Heart left ventricle (tissue), 16 donors: ENCODE measurements around the gene CSTF3. TPM values are rescaled to one million over a fixed set of nuclear protein-coding genes. Genes with fewer than 3 reads are reported as not detected.
"Not testable (repeated sequence)": the region's sequence is repeated elsewhere in the genome, so short reads cannot be mapped to it uniquely, and the experiment has no call there.

Experiments used
- ATAC-seq, 4 donors: fragments of 200-7000 bp; cut with Tn5 transposase; one replicate each; pipeline ENCODE4 v1.9.1; 2020 to 2022; ENCODE audit warnings: moderate library complexity in 4 of 4, mild to moderate bottlenecking in 3 of 4, moderate number of reproducible peaks in 1 of 4
- DNase-seq, 5 donors: peaks; one replicate each; pipeline ENCODE4 v3.0.0-alpha.2; 2020
- H3K27ac ChIP-seq, 12 donors: fragments of 200-600 bp; sonication (generic) in 4 of 12; one replicate each; pipeline versions ENCODE4 v1.5.0 to v1.8.0; 2016 to 2022; ENCODE audit warnings: mild to moderate bottlenecking in 2 of 12
- H3K27me3 ChIP-seq, 9 donors: fragments of 200-600 bp; sonication (generic) in 2 of 9; one replicate each; pipeline versions ENCODE4 v1.5.1 to v1.8.0; 2016 to 2022; ENCODE audit warnings: mild to moderate bottlenecking in 3 of 9
- H3K36me3 ChIP-seq, 9 donors: fragments of 200-600 bp; sonication (generic) in 2 of 9; one replicate each; pipeline versions ENCODE4 v1.5.0 to v1.8.0; 2018 to 2022; ENCODE audit warnings: mild to moderate bottlenecking in 2 of 9
- H3K4me1 ChIP-seq, 12 donors: fragments of 200-600 bp; sonication (generic) in 4 of 12; one replicate each; pipeline versions ENCODE4 v1.5.0 to v1.8.0; 2016 to 2022; ENCODE audit warnings: mild to moderate bottlenecking in 3 of 12
- H3K4me3 ChIP-seq, 12 donors: fragments of 200-600 bp; sonication (generic) in 4 of 12; one replicate each; pipeline versions ENCODE4 v1.5.0 to v1.8.0; 2017 to 2022; ENCODE audit warnings: mild to moderate bottlenecking in 9 of 12, moderate library complexity in 4 of 12
- H3K9me3 ChIP-seq, 12 donors: fragments of 200-600 bp; sonication (generic) in 4 of 12; one replicate each; pipeline versions ENCODE4 v1.5.0 to v1.8.0; 2016 to 2022; ENCODE audit warnings: mild to moderate bottlenecking in 1 of 12
- POLR2A ChIP-seq, 2 donors: fragments of 450-650 bp; IDR thresholded peaks; one replicate each; pipeline ENCODE4 v1.6.1; 2017; ENCODE audit warnings: antibody characterized with exemption in 2 of 2, mild to moderate bottlenecking in 2 of 2, moderate library complexity in 2 of 2
- WGBS, 4 donors: extraction: QIAGEN DNeasy Blood & Tissue Kit in 2 of 4; methylation state at CpG; one replicate each; pipeline versions ENCODE4 v1.1.5 to v1.1.7; 2013 to 2018; 5-methylcytosine and 5-hydroxymethylcytosine counted together
- intact Hi-C, 10 donors: fragments of 100-400 bp; cut with DNase I; formaldehyde crosslinking; loops; one replicate each; pipeline versions ENCODE4 v1.11.1 to v1.14.2; 2022
- polyA plus RNA-seq, 2 donors: library from polyadenylated mRNA; stranded (reverse); fragments of 200-250 nt; gene quantifications; one replicate each; pipeline ENCODE4 v1.2.3, GENCODE V29; 2013
- total RNA-seq, 9 donors: library from RNA; depleted of rRNA in 2 of 9; stranded (reverse); fragments of >200 nt in 2 of 9; fragmentation: NEBNext Ultra II Directional in 3 of 9; extraction: Animal tissue kit (Norgen Biotek cat#: 25700) in 3 of 9; gene quantifications; one replicate each; pipeline versions ENCODE4 v1.1.0 to v1.2.4, GENCODE V29; 2016 to 2023
- TF ChIP-seq, protein P1 (sequence below), 12 donors: fragments of 200-600 bp; sonication (generic) in 4 of 12; IDR thresholded peaks; one replicate each; pipeline versions ENCODE4 v1.5.0 to v1.8.0; 2018 to 2022; ENCODE audit warnings: antibody characterized with exemption in 12 of 12, mild to moderate bottlenecking in 5 of 12
- donor health status: ischemic (EF 13 %, LVEDD 7.1; RV severe dilation, severe dysfunction).
- donor health status: healthy with polysubstance abuse.
- donor health status: DM: no; HTN: yes; CAD: no.
- donor health status: DM: no; HTN: no; CAD: no.
- donor health status: ischemic (EF 25% LVEDD 6.9; RV normal size, moderate dysfunction).
- donor health status: ischemic (EF 25% LVEDD 5.7; RV mildly dilated, moderate dysfunction).
- donor health status: healthy.
- donor health status: DM: yes; HTN: yes; CAD: no.
- donor health status: ischemic (EF 35%, LVEDD 5.7; RV mildly dilated, moderate dysfunction).
- donor health status: nonischemic (EF 11% LVEDD 7.7; RV severe dilation, severe dysfunction).
- donor health status: DM: yes; HTN: yes; CAD: no.
- donor health status: PGD.
- donor health status: ischemic (EF 29% LVEDD 5.4; RV normal size, mild dysfunction).
- donor health status: nonischemic (EF 23%, LVEDD 6.1; RV moderate dilation, normal function).

The CSTF3 gene
- total and polyA plus RNA-seq, 11 donors: 5.9 to 23.6 (median 13.2) TPM

- Histone ChIP-seq H3K27me3 (no peaks in the 10 kb centered on the region), H3K36me3 (peaks cover 0 to 85% (median 74%) of the 10 kb centered on the region in 9 donors), H3K4me3 (no peak overlapping the region), H3K27ac (peak overlapping the region in 1 of 12 donors; percentile 1), H3K9me3 (no peaks in the 10 kb centered on the region), H3K4me1 (peaks cover 0 to 19% (median 2%) of the 10 kb centered on the region in 12 donors)
- ATAC-seq (no peak), DNase-seq (no peak)
- 93 to 95% (median 94%) methylated on average over 5 of the region's 5 CpGs for WGBS, 4 donors
- intact Hi-C loops: loop anchor here in 5 of 10 donors (5.0 to 10.0 kb wide), 5 partner anchors 92 to 255 kb away; no protein-coding TSS in a partner anchor
- TF ChIP-seq POLR2A (IDR thresholded peaks at IDR 0.05): no peak
- TF ChIP-seq, protein P1, sequence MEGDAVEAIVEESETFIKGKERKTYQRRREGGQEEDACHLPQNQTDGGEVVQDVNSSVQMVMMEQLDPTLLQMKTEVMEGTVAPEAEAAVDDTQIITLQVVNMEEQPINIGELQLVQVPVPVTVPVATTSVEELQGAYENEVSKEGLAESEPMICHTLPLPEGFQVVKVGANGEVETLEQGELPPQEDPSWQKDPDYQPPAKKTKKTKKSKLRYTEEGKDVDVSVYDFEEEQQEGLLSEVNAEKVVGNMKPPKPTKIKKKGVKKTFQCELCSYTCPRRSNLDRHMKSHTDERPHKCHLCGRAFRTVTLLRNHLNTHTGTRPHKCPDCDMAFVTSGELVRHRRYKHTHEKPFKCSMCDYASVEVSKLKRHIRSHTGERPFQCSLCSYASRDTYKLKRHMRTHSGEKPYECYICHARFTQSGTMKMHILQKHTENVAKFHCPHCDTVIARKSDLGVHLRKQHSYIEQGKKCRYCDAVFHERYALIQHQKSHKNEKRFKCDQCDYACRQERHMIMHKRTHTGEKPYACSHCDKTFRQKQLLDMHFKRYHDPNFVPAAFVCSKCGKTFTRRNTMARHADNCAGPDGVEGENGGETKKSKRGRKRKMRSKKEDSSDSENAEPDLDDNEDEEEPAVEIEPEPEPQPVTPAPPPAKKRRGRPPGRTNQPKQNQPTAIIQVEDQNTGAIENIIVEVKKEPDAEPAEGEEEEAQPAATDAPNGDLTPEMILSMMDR (IDR thresholded peaks at IDR 0.05): no peak
Measured at GRCh38 chr11:33059331-33060007, 101.8 kb downstream of the CSTF3 start.

GRCh38 chr11:33057284-33057683, 104.0 kb downstream of the CSTF3 start:
- Histone ChIP-seq H3K27ac (no peak overlapping the region), H3K4me3 (no peak overlapping the region), H3K36me3 (peaks cover 0 to 85% (median 68%) of the 10 kb centered on the region in 9 donors), H3K9me3 (no peaks in the 10 kb centered on the region), H3K4me1 (no peaks in the 10 kb centered on the region), H3K27me3 (no peaks in the 10 kb centered on the region)
- ATAC-seq: no peak
- no peak for DNase-seq
- TF ChIP-seq, protein P1 (IDR thresholded peaks at IDR 0.05): no peak
- TF ChIP-seq POLR2A (IDR thresholded peaks at IDR 0.05): no peak
- 93 to 99% (median 96%) methylated on average over 1 of the region's 1 CpG for WGBS, 4 donors
- intact Hi-C loops: loop anchor here in 1 of 10 donors (5.0 kb wide), 1 partner anchor 90 kb away; no protein-coding TSS in a partner anchor

DNA sequence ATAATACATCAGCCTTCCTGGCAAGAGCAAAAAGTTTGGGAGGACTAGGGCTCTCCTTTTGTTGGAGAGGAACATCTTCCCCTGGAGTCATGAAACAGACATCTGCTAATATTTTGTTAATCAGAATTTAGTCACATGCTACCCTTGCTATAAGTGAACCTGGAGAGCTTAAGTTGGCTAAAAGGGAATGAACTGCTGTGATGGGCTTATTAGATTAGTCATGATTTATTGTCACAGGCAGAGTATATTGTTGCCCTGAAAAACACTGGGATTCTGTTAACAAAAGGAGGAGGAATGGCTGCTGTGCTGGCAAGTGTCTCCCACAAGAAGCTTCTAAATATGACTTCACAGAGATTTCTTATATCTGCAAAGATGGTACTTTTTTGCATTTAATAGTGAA, 105.9 kb downstream of the CSTF3 start:
- no peak for TF ChIP-seq POLR2A (IDR thresholded peaks at IDR 0.05)
- TF ChIP-seq, protein P1 (IDR thresholded peaks at IDR 0.05): no peak
- Histone ChIP-seq H3K9me3 (no peaks in the 10 kb centered on the region), H3K36me3 (peaks cover 0 to 70% (median 53%) of the 10 kb centered on the region in 9 donors), H3K4me3 (no peak overlapping the region), H3K4me1 (no peaks in the 10 kb centered on the region), H3K27me3 (no peaks in the 10 kb centered on the region), H3K27ac (no peak overlapping the region)
- intact Hi-C loops: loop anchor here in 1 of 10 donors (5.0 kb wide), 1 partner anchor 88 kb away; no protein-coding TSS in a partner anchor
- DNase-seq: no peak
- ATAC-seq: no peak

GRCh38 chr11:33052231-33052630, 109.0 kb downstream of the CSTF3 start:
- peak overlapping the region in 2 of 12 donors; percentile 17 to 81 for H3K27ac ChIP-seq
- intact Hi-C loops: no loop called here
- H3K4me1 ChIP-seq: peaks cover 0 to 15% (median 0%) of the 10 kb centered on the region in 12 donors
- ATAC-seq (no peak), DNase-seq (no peak)
- H3K4me3 ChIP-seq: no peak overlapping the region
- TF ChIP-seq POLR2A (IDR thresholded peaks at IDR 0.05): no peak
- TF ChIP-seq, protein P1 (IDR thresholded peaks at IDR 0.05): no peak
- no peaks in the 10 kb centered on the region for H3K27me3 ChIP-seq
- WGBS, 4 donors: 76 to 84% (median 80%) methylated on average over 2 of the region's 2 CpGs
- no peaks in the 10 kb centered on the region for H3K9me3 ChIP-seq
- H3K36me3 ChIP-seq: peaks cover 0 to 56% (median 21%) of the 10 kb centered on the region in 9 donors

- Histone ChIP-seq H3K4me1 (peaks cover 0 to 15% (median 0%) of the 10 kb centered on the region in 12 donors), H3K36me3 (peaks cover 0 to 57% (median 23%) of the 10 kb centered on the region in 9 donors)
- H3K27me3 ChIP-seq, intact Hi-C loops, H3K9me3 ChIP-seq, DNase-seq, H3K27ac ChIP-seq, H3K4me3 ChIP-seq, ATAC-seq: not testable (repeated sequence)
- 94 to 96% (median 95%) methylated on average over 3 of the region's 3 CpGs for WGBS, 4 donors
Measured at GRCh38 chr11:33049565-33050408, 111.5 kb downstream of the CSTF3 start.

- not testable (repeated sequence) for H3K27me3 ChIP-seq
- ATAC-seq: peak in 3 of 4 donors; percentile 47 to 85 (median 78)
- H3K36me3 ChIP-seq: peaks cover 0 to 57% (median 30%) of the 10 kb centered on the region in 9 donors
Measured at GRCh38 chr11:33048701-33049100, 112.6 kb downstream of the CSTF3 start.

More at GRCh38 chr11:33048701-33049100, 112.6 kb downstream of the CSTF3 start:
- WGBS, 4 donors: 75 to 84% (median 80%) methylated on average over 6 of the region's 6 CpGs
- DNase-seq, H3K9me3 ChIP-seq, intact Hi-C loops, H3K4me3 ChIP-seq: not testable (repeated sequence)
- Histone ChIP-seq H3K4me1 (peaks cover 0 to 15% (median 0%) of the 10 kb centered on the region in 12 donors), H3K27ac (peak overlapping the region in 1 of 12 donors; percentile 42)
